HEK293 (cell line): ENCODE measurements around the gene RGS14.

Experiments used
- PRDM10 ChIP-seq: fragments of 450-650 bp; formaldehyde crosslinking; IDR thresholded peaks from 2 replicates; pipeline ENCODE4 v1.5.1; 2016; ENCODE audit warnings: missing biosample characterization, missing genetic modification characterization
- TCF7L2 ChIP-seq: IDR thresholded peaks from 2 replicates; pipeline ENCODE4 v1.6.1; 2011; ENCODE audit warnings: low read depth, mild to moderate bottlenecking, inconsistent platforms, low read length, moderate library complexity, borderline replicate concordance
- ZFP3 ChIP-seq: fragments of 450-650 bp; formaldehyde crosslinking; IDR thresholded peaks from 2 replicates; pipeline ENCODE4 v1.5.1; 2016; ENCODE audit warnings: low read depth, missing biosample characterization, missing genetic modification characterization
- ZNF302 ChIP-seq: fragments of 450-650 bp; formaldehyde crosslinking; IDR thresholded peaks from 2 replicates; pipeline ENCODE4 v1.5.1; 2016; ENCODE audit warnings: missing biosample characterization, missing genetic modification characterization, low read depth
- ZNF366 ChIP-seq: fragments of 450-650 bp; formaldehyde crosslinking; conservative IDR thresholded peaks from 2 replicates; pipeline ENCODE4 v1.5.1; 2016; ENCODE audit warnings: missing biosample characterization, missing genetic modification characterization
- ZNF76 ChIP-seq: fragments of 450-650 bp; formaldehyde crosslinking; IDR thresholded peaks from 2 replicates; pipeline ENCODE4; 2016; ENCODE audit warnings: low read depth, missing biosample characterization, missing genetic modification characterization, borderline replicate concordance
- ZNF785 ChIP-seq: fragments of 450-650 bp; formaldehyde crosslinking; IDR thresholded peaks from 2 replicates; pipeline ENCODE4 v1.5.1; 2016; ENCODE audit warnings: missing biosample characterization, missing genetic modification characterization
- TF ChIP-seq, protein P1 (sequence below): fragments of 450-650 bp; formaldehyde crosslinking; IDR thresholded peaks from 2 replicates; pipeline ENCODE4 v1.5.1; 2016; ENCODE audit warnings: missing biosample characterization, missing genetic modification characterization

DNA sequence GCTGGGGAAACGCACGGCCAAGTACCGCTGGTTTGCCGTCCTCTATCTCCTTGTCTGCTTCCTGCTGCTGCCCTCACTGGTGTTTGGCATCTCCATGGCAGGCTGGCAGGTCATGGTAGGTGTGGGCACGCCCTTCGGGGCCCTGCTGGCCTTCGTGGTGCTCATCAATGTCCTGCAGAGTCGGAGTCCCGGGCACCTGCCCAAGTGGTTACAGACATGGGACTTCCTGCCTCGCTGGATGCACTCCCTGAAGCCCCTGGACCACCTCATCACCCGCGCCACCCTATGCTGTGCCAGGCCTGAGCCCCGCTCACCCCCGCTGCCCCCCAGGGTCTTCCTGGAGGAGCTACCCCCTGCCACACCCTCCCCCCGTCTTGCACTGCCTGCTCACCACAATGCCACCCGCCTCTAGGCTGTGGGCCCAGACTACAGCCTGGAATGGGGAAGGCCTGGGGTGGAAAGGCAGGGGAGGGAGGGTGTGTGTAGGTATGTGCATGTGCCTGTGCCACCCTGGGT lies 40.2 kb downstream of the RGS14 start:
- no peak for TF ChIP-seq PRDM10 (tag by site-specific recombination)
- TF ChIP-seq, protein P1, sequence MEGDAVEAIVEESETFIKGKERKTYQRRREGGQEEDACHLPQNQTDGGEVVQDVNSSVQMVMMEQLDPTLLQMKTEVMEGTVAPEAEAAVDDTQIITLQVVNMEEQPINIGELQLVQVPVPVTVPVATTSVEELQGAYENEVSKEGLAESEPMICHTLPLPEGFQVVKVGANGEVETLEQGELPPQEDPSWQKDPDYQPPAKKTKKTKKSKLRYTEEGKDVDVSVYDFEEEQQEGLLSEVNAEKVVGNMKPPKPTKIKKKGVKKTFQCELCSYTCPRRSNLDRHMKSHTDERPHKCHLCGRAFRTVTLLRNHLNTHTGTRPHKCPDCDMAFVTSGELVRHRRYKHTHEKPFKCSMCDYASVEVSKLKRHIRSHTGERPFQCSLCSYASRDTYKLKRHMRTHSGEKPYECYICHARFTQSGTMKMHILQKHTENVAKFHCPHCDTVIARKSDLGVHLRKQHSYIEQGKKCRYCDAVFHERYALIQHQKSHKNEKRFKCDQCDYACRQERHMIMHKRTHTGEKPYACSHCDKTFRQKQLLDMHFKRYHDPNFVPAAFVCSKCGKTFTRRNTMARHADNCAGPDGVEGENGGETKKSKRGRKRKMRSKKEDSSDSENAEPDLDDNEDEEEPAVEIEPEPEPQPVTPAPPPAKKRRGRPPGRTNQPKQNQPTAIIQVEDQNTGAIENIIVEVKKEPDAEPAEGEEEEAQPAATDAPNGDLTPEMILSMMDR = no peak
- no peak for TF ChIP-seq ZNF302 (tag by site-specific recombination)
- no peak for TF ChIP-seq ZNF76 (tag by site-specific recombination)
- no peak for TF ChIP-seq ZNF785 (tag by site-specific recombination)
- no peak for TF ChIP-seq ZFP3
- TF ChIP-seq ZNF366 (tag by site-specific recombination) = no peak
- TF ChIP-seq TCF7L2 = no peak
